ENCODE data around the gene R3HCC1L. TPM values are rescaled to one million over a fixed set of nuclear protein-coding genes. Genes with fewer than 3 reads are reported as not detected.

R3HCC1L gene
- total RNA-seq, 1 experiment from 2014 or later: 14.1 TPM

GRCh38 chr10:98260350-98260749, 125.9 kb downstream of the R3HCC1L start:
- DNase-seq (ENCODE audit: low read depth): no peak

GRCh38 chr10:98260752-98261151, 126.3 kb downstream of the R3HCC1L start:
- no peak for DNase-seq (ENCODE audit: low read depth)

GRCh38 chr10:98261436-98262277, 127.2 kb downstream of the R3HCC1L start:
- DNase-seq (ENCODE audit: low read depth): no peak

DNA sequence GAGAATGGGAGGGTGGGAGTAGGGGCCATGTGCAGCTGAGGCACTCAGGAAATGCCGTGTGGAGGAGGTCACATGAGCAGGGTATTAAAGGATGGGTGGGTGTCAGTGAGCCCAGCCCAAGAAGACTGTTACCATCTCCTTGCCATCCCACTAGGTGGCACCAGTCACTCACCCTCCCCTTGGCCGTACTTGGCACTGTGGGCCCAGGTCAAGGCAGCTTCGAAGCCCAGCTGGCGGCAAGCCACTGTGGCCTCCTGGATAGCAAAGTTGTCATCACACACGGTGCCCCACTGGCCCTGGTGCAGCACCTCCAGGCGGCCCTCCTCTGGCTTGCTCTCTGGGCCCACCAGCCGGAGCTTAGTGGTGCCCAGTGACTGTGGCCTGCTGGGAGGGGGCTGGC, 128.1 kb downstream of the R3HCC1L start:
- peak; percentile 62 for DNase-seq (ENCODE audit: low read depth)

DNA sequence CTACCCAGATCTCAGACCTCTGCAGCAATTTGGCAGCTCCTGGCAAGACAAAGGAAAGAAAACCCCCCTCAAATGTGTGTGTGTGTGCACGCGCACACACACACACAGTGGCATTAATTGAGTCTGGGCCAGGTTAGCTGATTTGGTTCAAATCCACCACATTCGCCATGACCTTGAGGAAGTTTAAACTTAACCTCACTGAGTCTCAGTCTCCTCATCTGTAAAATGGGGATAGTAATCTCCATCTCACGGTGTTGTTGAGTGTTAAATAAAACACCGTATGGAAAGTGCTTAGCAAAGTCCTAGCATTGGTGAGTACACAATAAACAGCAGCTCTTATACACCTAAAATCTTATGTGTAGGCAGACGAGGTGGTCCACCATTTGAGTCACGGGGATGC, 128.6 kb downstream of the R3HCC1L start:
- DNase-seq (ENCODE audit: low read depth): no peak

- no peak for DNase-seq (ENCODE audit: low read depth)
Measured at GRCh38 chr10:98264378-98265065, 130.1 kb downstream of the R3HCC1L start.

- no peak for DNase-seq (ENCODE audit: low read depth)
Measured at GRCh38 chr10:98265403-98266378, 131.2 kb downstream of the R3HCC1L start.

GRCh38 chr10:98266647-98267046, 132.2 kb downstream of the R3HCC1L start:
- no peak for DNase-seq (ENCODE audit: low read depth)

DNA sequence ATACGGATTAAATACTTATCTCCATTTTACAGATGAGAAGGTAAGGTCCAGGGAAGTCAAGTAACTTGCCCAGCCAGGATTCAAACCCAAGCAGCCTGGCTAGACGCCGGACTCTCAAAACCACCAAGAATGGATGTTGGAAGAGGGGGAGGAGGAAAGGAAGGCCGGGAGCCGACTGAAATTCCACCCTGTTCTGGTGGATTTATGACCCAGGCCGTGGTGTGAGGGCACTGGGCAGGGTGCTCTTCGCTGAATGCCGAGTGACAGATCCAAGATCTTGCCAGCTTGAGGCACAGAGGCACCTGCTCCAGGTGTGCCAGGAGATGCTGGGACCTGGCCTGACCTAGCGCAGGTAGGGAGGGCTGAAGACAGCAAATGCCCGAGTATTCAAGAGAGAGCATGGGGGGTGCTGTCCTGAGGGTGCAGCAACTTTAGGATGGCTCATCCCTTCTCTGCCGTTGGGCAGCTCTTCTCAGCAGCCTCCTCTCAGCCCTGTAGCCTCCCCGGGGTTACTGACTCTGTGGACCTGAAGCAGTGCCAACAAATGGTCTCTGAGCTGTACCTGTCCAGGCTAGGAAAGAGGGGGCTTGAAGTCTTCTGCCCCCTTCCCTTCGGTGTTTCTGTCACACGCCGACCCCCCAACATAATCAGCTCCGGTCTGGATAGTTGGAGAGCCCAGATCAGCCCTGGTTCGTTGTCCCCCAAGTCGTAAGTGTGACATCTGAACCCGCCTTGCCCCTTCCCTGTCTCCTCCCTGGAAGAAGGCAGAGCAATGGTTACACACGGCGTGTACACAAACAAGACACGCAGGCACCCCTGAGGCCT, 132.8 kb downstream of the R3HCC1L start:
- DNase-seq (ENCODE audit: low read depth): no peak

DNA sequence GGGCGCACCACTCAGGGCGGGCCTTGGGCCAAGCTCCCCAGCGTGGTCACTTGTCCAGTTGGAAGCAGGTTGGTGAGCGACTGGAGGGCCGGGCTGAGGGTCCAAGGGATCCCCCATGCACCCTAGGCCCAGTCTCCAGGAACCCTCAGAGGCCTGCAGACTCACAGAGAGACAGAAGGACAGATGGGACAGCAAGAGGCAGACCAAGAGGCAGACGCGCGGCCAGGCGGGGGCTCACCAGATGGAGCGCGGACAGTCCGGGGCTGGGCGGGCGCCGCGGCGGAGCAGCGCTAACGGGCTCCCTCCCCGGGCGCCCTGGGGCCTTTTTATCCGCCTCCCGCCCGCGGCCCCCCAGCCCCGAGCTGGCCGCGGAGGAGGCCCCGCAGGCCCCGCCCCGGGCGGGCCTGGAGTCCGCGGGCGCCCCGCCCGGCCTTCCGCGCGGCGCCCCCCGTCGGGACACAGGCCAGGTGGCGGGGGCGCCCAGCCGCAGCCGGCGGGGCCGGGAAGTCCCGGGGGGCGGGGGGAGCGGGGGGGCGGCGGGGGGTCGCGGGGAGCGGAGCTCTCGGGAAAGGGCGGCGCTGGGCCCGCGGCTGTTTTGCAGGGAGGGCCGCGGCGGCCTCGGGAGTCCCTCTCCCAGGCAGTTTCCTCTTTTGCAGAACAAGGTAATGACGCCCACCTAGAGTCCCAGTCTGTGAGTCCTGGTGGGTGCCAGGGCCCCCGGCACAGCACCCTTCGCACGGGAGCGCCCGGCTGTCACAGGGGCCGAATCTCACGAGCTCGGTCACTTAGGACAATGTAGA, 133.6 kb downstream of the R3HCC1L start, which contains the start of gene LOXL4:
Gene LOXL4, minus strand, starts transcription at position 301 of the 800 bp plus-strand sequence. CDS start 5,175 bp downstream, outside the sequence.
- peak; percentile 25 for DNase-seq (ENCODE audit: low read depth)

DNA sequence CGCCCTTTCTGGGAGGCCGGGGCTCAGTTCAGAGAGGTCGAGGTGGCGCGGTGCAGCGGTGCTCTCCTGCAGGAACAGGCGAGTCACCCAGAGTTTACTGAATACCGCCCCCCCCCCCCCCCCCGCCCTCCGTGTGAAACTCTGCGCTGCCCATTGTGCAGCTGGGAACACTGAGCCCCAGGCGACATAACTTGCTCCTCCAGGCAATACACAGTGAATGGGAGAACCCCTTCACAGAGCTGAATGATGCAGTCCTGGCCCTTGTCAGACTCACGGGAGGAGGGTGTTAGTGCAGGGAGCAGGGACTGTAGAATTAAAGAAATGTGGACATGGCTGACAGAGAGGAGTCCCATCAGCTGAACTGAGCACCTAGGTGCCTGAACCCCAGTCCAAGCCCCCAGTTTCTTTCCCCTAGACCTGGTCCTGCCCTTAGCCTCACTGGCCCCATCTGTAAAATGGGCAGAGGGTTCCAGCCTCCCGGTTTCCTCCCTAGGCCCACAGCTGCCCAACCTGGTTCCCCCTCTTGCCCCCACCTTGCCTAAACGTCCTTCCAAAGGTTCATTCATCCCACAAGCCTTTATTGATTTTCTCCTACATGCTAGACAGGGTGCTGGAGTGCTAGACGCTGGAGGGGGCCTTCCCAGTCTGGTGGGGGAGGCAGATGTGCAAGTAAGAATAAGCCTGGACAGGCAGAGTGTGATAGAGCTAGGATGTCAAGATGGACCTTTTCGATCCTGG, 134.4 kb downstream of the R3HCC1L start:
- peak; percentile 37 for DNase-seq (ENCODE audit: low read depth)

DNA sequence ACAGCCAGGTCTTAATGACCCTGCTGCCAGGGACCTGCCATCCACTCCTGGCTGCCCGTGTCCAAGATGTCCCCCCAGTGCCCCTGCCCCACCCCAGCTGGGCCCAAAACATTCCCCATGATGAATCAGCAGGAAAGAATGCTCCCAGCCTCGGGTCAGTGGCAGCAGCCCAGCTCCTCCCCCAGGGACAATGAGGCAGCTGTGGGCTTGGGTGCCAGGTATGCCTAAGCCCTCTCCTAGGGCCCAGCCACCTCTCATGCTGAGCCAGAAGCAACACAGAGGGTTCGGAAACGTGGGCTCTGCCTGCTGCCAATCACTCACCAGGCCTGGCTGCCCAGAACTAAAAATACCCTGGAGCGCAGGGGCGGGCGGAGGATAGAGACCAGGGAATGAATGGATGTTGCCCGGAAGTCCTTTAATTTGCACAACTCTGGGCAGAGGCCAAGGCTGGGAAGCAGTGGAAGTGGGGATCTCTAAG, 135.0 kb downstream of the R3HCC1L start:
- DNase-seq (ENCODE audit: low read depth): peak; percentile 95

DNA sequence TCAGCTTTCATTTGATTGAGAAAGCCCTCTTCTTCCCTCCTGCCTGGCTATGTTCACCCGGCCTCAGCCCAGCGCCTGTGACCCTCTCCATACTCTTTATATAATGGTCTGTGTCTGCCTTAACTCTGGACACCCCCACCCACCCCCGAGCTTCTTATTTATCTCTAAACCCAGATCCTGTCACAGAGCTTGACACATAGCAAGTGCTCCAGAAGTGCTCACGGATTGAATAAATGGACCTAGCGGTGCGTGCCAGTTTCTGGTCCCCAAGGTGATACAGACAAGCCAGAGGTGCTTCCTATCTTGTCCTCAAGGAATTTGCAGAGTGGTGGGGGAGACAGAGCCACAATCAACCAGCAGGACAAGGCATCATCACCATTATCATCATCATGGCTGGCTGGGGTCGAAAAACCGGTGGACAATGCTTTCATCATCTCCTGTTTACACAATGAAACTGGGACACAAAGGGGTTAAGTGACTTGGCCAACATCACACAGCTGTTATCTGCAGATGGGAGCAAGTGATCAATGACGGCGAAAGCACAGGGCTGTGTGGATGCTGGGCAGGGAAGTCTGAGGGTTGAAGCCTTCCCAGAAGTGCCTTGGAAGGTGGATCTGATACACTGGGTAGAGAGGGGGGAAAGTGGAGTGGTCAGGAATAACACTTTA, 135.8 kb downstream of the R3HCC1L start:
- DNase-seq (ENCODE audit: low read depth): no peak

DNA sequence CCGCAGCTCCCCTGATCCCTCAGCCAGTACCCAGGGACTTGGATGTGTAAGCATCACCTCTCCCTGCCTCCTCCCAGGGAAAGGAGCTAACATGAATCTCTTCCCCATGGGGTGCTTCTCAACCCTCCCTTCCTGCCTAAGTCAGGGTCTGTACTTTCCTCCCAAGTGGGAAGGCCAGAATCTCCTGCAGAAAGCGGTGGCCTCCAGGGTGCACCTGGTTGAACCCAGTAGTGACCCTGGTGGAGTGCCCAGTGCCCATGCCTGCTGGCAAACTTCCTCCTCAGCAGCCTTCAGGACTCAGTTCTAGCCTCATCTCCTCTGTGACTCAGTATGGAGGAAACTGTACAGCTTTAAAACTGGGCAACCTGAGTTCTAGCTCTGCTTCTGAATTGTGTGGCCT, 136.3 kb downstream of the R3HCC1L start:
- DNase-seq (ENCODE audit: low read depth): no peak

DNA sequence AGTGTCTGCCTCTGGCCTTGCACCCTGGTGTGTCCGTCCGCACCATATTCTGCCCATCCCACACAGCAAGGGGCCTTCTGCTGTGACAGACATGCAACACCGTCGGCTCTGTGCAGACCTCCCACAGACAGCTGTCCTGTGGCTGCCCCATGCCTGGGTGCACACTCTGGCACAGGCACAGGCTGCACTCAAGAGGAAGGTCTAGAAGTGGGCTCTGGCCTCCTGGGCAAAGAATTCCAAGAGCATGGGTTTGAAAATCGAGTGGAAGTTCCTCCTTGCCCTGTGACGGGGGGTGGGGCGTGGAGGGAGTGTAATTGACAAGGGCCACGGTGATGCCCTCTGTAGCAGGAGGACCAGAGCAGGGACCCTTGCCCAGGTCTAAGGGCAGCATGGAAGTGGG, 137.8 kb downstream of the R3HCC1L start:
- DNase-seq (ENCODE audit: low read depth): no peak

- no peak for DNase-seq (ENCODE audit: low read depth)
Measured at GRCh38 chr10:98272656-98273055, 138.2 kb downstream of the R3HCC1L start.

- DNase-seq (ENCODE audit: low read depth): no peak
Measured at GRCh38 chr10:98273057-98273850, 138.8 kb downstream of the R3HCC1L start.

- DNase-seq (ENCODE audit: low read depth): no peak
Measured at GRCh38 chr10:98274562-98274961, 140.1 kb downstream of the R3HCC1L start.

All from M059J (cell line).